Testis (tissue), 3 donors: ENCODE data around the gene PAX8. TPM values are rescaled to one million over a fixed set of nuclear protein-coding genes. Genes with fewer than 3 reads are reported as not detected.
A peak's percentile ranks its signal among the peaks of the same experiment; 100 is the strongest.

Experiments
- DNase-seq: peaks from one replicate; pipeline ENCODE4 v3.0.0-alpha.2; 2019
- H3K27ac ChIP-seq, 2 donors: fragments of 200-600 bp; sonication (generic); one replicate each; pipeline ENCODE4 v1.5.1; 2019
- H3K27me3 ChIP-seq: fragments of 200-600 bp; sonication (generic); one replicate; pipeline ENCODE4 v1.5.1; 2019
- H3K36me3 ChIP-seq: fragments of 200-600 bp; sonication (generic); one replicate; pipeline ENCODE4 v1.5.1; 2017; ENCODE audit warnings: low read depth; ENCODE audit errors: missing control alignments
- H3K4me1 ChIP-seq: fragments of 200-600 bp; sonication (generic); one replicate; pipeline ENCODE4 v1.5.1; 2019
- H3K4me3 ChIP-seq, 2 donors: fragments of 200-600 bp; sonication (generic); one replicate each; pipeline ENCODE4 v1.5.1; 2017 to 2019
- H3K9me3 ChIP-seq: fragments of 200-600 bp; sonication (generic); one replicate; pipeline ENCODE4 v1.5.1; 2017
- POLR2A ChIP-seq: fragments of 450-650 bp; IDR thresholded peaks from one replicate; pipeline ENCODE4 v1.6.1; 2017; ENCODE audit warnings: antibody characterized with exemption, mild to moderate bottlenecking, moderate library complexity
- WGBS, 2 donors: methylation state at CpG; one replicate each; pipeline ENCODE4 v1.1.5; 2018; 5-methylcytosine and 5-hydroxymethylcytosine counted together
- intact Hi-C: fragments of 100-400 bp; cut with DNase I; formaldehyde crosslinking; loops from one replicate; pipeline ENCODE4 v1.15.1; 2023; ENCODE audit warnings: low total_unique reads
- polyA plus RNA-seq: library from polyadenylated mRNA; stranded (reverse); fragments of 350-450 nt; fragmentation: Illumina TruSeq; extraction: RNeasy Lipid Tissue Mini Kit (QIAGEN cat#74804); gene quantifications from one replicate; pipeline ENCODE4 v1.2.3, GENCODE V29; 2014; ENCODE audit warnings: low read depth, low replicate concordance; ENCODE audit not compliant: insufficient read depth
- total RNA-seq, 2 donors: library from RNA; depleted of rRNA; stranded (reverse); fragments of >200 nt; gene quantifications; one replicate each; pipeline ENCODE4 v1.2.3, GENCODE V29; 2016
- TF ChIP-seq, protein P1 (sequence below), 3 experiments: fragments of 450-650 bp in 2 of 3; fragments of 200-600 bp in 1 of 3; sonication (generic) in 1 of 3; IDR thresholded peaks; one replicate each; pipeline ENCODE4 v1.5.1; 2016 to 2019; ENCODE audit warnings: antibody characterized with exemption in 3 of 3, mild to moderate bottlenecking in 2 of 3, moderate library complexity in 1 of 3

Gene PAX8
- total and polyA plus RNA-seq, 3 donors from 2014 or later, result 4.7 to 22.3 (median 5.4) TPM

DNA sequence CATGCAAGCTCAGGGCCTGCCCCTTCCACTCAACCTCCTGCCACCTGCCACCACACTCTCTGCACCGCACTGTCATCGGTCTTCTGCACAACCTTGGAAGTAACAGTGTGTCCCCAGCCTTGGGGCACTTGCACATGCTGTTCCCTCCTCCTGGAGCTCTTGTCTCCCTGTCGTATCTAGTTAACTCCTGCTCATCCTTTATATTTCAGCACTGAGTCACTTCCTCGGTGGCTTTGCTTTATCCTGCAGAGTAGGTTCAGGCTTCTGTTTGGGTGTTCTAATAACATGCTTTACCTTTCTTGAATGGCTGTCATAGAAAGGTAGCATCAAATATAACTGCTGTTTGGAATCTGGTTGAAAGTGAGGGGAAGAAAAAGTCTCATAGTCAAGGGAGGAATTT, 25.3 kb downstream of the PAX8 start:
- H3K27ac ChIP-seq, result no peak overlapping the region
- no peaks in the 10 kb centered on the region for H3K27me3 ChIP-seq
- no peaks in the 10 kb centered on the region for H3K4me1 ChIP-seq
- intact Hi-C loops, result no loop called here
- TF ChIP-seq, protein P1, sequence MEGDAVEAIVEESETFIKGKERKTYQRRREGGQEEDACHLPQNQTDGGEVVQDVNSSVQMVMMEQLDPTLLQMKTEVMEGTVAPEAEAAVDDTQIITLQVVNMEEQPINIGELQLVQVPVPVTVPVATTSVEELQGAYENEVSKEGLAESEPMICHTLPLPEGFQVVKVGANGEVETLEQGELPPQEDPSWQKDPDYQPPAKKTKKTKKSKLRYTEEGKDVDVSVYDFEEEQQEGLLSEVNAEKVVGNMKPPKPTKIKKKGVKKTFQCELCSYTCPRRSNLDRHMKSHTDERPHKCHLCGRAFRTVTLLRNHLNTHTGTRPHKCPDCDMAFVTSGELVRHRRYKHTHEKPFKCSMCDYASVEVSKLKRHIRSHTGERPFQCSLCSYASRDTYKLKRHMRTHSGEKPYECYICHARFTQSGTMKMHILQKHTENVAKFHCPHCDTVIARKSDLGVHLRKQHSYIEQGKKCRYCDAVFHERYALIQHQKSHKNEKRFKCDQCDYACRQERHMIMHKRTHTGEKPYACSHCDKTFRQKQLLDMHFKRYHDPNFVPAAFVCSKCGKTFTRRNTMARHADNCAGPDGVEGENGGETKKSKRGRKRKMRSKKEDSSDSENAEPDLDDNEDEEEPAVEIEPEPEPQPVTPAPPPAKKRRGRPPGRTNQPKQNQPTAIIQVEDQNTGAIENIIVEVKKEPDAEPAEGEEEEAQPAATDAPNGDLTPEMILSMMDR (IDR thresholded peaks at IDR 0.05), result no peak
- no peak for TF ChIP-seq POLR2A
- no peaks in the 10 kb centered on the region for H3K36me3 ChIP-seq
- H3K4me3 ChIP-seq, result no peak overlapping the region
- no peaks in the 10 kb centered on the region for H3K9me3 ChIP-seq
- DNase-seq, result no peak
- 59 to 86% methylated on average over 4 of the region's 4 CpGs for WGBS, 2 donors

DNA sequence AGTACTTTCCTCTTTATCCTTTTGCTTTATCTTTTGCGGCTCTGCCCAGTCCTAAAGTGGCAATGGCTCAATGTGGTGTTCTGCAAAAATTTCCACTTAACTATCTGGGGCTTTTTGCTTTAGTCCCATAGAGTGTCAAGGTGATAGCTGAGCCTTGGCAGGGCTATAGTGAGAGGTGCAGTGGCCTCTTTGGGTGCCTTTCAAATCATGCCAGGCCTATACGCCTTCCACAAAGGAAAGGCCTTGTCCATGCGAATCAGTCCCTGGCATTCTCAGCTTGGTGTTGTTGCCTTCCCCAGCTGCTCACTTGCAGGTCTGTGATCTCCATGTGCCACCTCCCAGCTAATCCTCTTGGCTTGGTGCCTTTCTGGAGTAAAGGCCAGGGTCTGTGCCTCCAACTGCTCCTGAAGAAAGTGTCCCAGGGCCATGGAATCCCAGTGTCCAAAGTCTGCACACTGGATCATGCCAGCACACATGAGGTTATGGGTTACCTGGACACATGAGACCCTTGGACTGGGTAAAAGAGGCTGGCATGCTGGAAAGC, 26.6 kb downstream of the PAX8 start:
- DNase-seq, result no peak
- Histone ChIP-seq H3K4me3 (no peak overlapping the region), H3K9me3 (no peaks in the 10 kb centered on the region), H3K27me3 (no peaks in the 10 kb centered on the region), H3K36me3 (no peaks in the 10 kb centered on the region), H3K27ac (no peak overlapping the region), H3K4me1 (no peaks in the 10 kb centered on the region)
- intact Hi-C loops, result no loop called here
- TF ChIP-seq POLR2A, result no peak
- TF ChIP-seq, protein P1 (IDR thresholded peaks at IDR 0.05), result no peak
- 98 to 99% methylated on average over 3 of the region's 3 CpGs for WGBS, 2 donors

DNA sequence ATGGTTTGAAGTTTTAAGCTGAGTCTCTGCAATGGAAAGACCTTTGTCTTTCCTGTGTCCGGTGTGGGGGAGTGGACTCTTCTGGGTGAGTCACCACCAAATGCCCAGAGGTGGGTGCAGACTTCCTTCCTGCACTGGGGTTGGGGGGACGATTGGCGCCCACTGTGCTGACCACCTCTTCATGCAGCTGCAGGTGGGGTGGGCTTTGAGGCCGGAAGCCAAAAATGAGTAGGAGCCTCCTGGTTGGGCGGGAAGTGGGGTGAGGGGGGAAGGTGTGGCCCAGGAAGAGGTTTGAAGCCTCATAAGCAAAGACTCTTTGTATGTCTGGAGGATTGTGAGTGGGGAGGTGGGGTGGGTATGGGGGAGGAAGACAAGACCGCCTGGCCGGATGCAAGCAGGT, 27.6 kb downstream of the PAX8 start:
- Histone ChIP-seq H3K27me3 (no peaks in the 10 kb centered on the region), H3K4me1 (no peaks in the 10 kb centered on the region), H3K27ac (no peak overlapping the region), H3K4me3 (no peak overlapping the region), H3K36me3 (no peaks in the 10 kb centered on the region), H3K9me3 (no peaks in the 10 kb centered on the region)
- no peak for DNase-seq
- TF ChIP-seq POLR2A, result no peak
- TF ChIP-seq, protein P1 (IDR thresholded peaks at IDR 0.05), result no peak
- intact Hi-C loops, result no loop called here
- WGBS, 2 donors, result 77 to 84% methylated on average over 7 of the region's 7 CpGs

DNA sequence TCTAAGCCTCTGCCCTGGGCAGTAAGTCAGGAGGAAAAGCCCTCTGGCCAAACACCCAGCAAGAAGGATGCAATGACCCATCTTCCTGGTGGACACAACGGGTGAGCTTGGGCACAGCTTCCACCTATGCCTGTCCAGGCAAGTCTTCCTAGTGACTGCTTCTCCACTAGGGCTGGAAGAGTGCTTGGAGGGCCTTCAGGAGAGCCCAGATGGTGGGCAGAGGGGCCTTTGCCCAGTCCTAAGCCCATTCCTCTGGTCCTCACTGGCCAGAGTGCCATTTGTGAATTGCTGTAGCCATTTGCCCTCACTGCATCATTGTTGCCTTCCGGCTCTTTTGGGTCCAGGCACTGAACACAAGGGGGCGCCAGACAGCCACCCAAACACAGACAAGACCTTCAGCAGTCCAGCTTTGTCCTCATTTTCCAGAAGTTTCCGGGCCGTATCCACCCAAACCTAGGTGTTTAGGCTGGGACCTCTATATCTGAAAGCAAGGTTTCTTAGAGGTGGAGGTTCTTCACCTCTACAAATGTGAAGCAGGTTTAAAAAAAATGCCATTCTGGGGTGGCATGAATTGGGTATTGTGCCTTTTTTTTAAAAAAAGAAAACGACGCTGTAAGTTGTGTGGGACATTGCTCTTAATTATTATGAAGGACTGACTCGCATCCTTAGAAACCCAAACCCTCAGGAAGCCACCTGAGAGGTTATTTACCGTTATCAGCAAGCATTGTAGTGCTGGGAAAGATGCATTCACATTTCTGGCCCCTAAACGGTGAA, 29.5 kb downstream of the PAX8 start:
- 55 to 58% methylated on average over 10 of the region's 10 CpGs for WGBS, 2 donors
- no peaks in the 10 kb centered on the region for H3K4me1 ChIP-seq
- DNase-seq, result peak; percentile 87
- no peak overlapping the region for H3K4me3 ChIP-seq
- H3K27me3 ChIP-seq, result no peaks in the 10 kb centered on the region
- TF ChIP-seq POLR2A, result no peak
- TF ChIP-seq, protein P1 (IDR thresholded peaks at IDR 0.05), result peak; percentile 75 to 90 (median 79)
- H3K36me3 ChIP-seq, result no peaks in the 10 kb centered on the region
- H3K27ac ChIP-seq, result no peak overlapping the region
- intact Hi-C loops, result loop anchor here (10.0 kb wide), 1 partner anchor 116 kb away; no protein-coding TSS in a partner anchor
- no peaks in the 10 kb centered on the region for H3K9me3 ChIP-seq
